ENCODE measurements around the gene PPP1R15A.
A peak's percentile ranks its signal among the peaks of the same experiment; 100 is the strongest.

The PPP1R15A gene

GRCh38 chr19:48859711-48860572 is 12.3 kb upstream of the PPP1R15A start:
- H2AFZ ChIP-seq (ENCODE audit: low read length) = no peak overlapping the region
- peak overlapping the region; percentile 50 for H3K4me3 ChIP-seq (ENCODE audit: low read depth, low read length, poor library complexity, severe bottlenecking)
- H3K27me3 ChIP-seq (ENCODE audit: insufficient read depth, low read length) = peaks cover 9% of the 10 kb centered on the region; the same call in 1 of the 2 replicates
- no peaks in the 10 kb centered on the region for H3K9me3 ChIP-seq (ENCODE audit: low read length)
- no peak overlapping the region; the same call in 1 of the 2 replicates for H3K9ac ChIP-seq (ENCODE audit: low read length)
- H4K20me1 ChIP-seq (ENCODE audit: insufficient read depth, low read length) = no peaks in the 10 kb centered on the region
- H3K4me2 ChIP-seq (ENCODE audit: low read length) = peak overlapping the region; percentile 60; the same call in 1 of the 2 replicates
- no peaks in the 10 kb centered on the region for H3F3A ChIP-seq (ENCODE audit: insufficient read depth, low read length)
- H3K9me2 ChIP-seq (ENCODE audit: low read depth, low read length) = no peaks in the 10 kb centered on the region
- TF ChIP-seq EZH2 (IDR thresholded peaks at IDR 0.05; ENCODE audit: borderline replicate concordance, low read length) (no peak), CTCF (IDR thresholded peaks at IDR 0.05; ENCODE audit: low read length) (no peak)
- H3K27ac ChIP-seq (ENCODE audit: low read depth, low read length, poor library complexity, severe bottlenecking) = no peak overlapping the region
- H3K36me3 ChIP-seq (ENCODE audit: insufficient read depth, low read length) = no peaks in the 10 kb centered on the region
- no peaks in the 10 kb centered on the region for H3K4me1 ChIP-seq (ENCODE audit: insufficient read depth, low read length, severe bottlenecking)
- no peaks in the 10 kb centered on the region for H3K79me2 ChIP-seq (ENCODE audit: insufficient read depth, low read length)

GRCh38 chr19:48861313-48861712 is 10.9 kb upstream of the PPP1R15A start:
- Histone ChIP-seq H3F3A (ENCODE audit: insufficient read depth, low read length) (no peaks in the 10 kb centered on the region), H3K27ac (ENCODE audit: low read depth, low read length, poor library complexity, severe bottlenecking) (no peak overlapping the region), H3K4me1 (ENCODE audit: insufficient read depth, low read length, severe bottlenecking) (peaks cover 3% of the 10 kb centered on the region), H3K36me3 (ENCODE audit: insufficient read depth, low read length) (no peaks in the 10 kb centered on the region), H4K20me1 (ENCODE audit: insufficient read depth, low read length) (no peaks in the 10 kb centered on the region), H3K9me2 (ENCODE audit: low read depth, low read length) (no peaks in the 10 kb centered on the region), H3K9ac (ENCODE audit: low read length) (no peak overlapping the region), H3K27me3 (ENCODE audit: insufficient read depth, low read length) (peaks cover 14% of the 10 kb centered on the region; the same call in 1 of the 2 replicates), H2AFZ (ENCODE audit: low read length) (no peak overlapping the region), H3K9me3 (ENCODE audit: low read length) (no peaks in the 10 kb centered on the region), H3K4me2 (ENCODE audit: low read length) (no peak overlapping the region), H3K4me3 (ENCODE audit: low read depth, low read length, poor library complexity, severe bottlenecking) (no peak overlapping the region), H3K79me2 (ENCODE audit: insufficient read depth, low read length) (no peaks in the 10 kb centered on the region)
- TF ChIP-seq CTCF (IDR thresholded peaks at IDR 0.05; ENCODE audit: low read length) (no peak), EZH2 (IDR thresholded peaks at IDR 0.05; ENCODE audit: borderline replicate concordance, low read length) (no peak)

GRCh38 chr19:48862827-48863226 is 9.4 kb upstream of the PPP1R15A start:
- no peak overlapping the region for H2AFZ ChIP-seq (ENCODE audit: low read length)
- TF ChIP-seq EZH2 (IDR thresholded peaks at IDR 0.05; ENCODE audit: borderline replicate concordance, low read length) = no peak
- TF ChIP-seq CTCF (IDR thresholded peaks at IDR 0.05; ENCODE audit: low read length) = no peak
- H4K20me1 ChIP-seq (ENCODE audit: insufficient read depth, low read length) = no peaks in the 10 kb centered on the region

More at GRCh38 chr19:48862827-48863226, 9.4 kb upstream of the PPP1R15A start:
- Histone ChIP-seq H3K27ac (ENCODE audit: low read depth, low read length, poor library complexity, severe bottlenecking) (no peak overlapping the region), H3K9ac (ENCODE audit: low read length) (no peak overlapping the region), H3K27me3 (ENCODE audit: insufficient read depth, low read length) (peaks cover 23% of the 10 kb centered on the region), H3K36me3 (ENCODE audit: insufficient read depth, low read length) (no peaks in the 10 kb centered on the region), H3F3A (ENCODE audit: insufficient read depth, low read length) (no peaks in the 10 kb centered on the region), H3K79me2 (ENCODE audit: insufficient read depth, low read length) (no peaks in the 10 kb centered on the region), H3K9me3 (ENCODE audit: low read length) (no peaks in the 10 kb centered on the region), H3K4me1 (ENCODE audit: insufficient read depth, low read length, severe bottlenecking) (peaks cover 6% of the 10 kb centered on the region), H3K4me2 (ENCODE audit: low read length) (no peak overlapping the region), H3K9me2 (ENCODE audit: low read depth, low read length) (no peaks in the 10 kb centered on the region), H3K4me3 (ENCODE audit: low read depth, low read length, poor library complexity, severe bottlenecking) (no peak overlapping the region)
